MM.1S (cell line): Measurements from ENCODE around the gene PIH1D1.

Experiments used
- EZH2 ChIP-seq: fragments of 300-600 bp; sonication (generic); optimal IDR thresholded peaks from 2 replicates; pipeline ENCODE3; 2017; ENCODE audit warnings: low read depth, mild to moderate bottlenecking, antibody characterized with exemption, low read length, mixed read lengths
- TF ChIP-seq, protein P1 (sequence below): fragments of 300-600 bp; sonication (generic); IDR thresholded peaks from 2 replicates; pipeline ENCODE4 v1.5.1; 2016; ENCODE audit warnings: antibody characterized with exemption, low read length, mixed read lengths

DNA sequence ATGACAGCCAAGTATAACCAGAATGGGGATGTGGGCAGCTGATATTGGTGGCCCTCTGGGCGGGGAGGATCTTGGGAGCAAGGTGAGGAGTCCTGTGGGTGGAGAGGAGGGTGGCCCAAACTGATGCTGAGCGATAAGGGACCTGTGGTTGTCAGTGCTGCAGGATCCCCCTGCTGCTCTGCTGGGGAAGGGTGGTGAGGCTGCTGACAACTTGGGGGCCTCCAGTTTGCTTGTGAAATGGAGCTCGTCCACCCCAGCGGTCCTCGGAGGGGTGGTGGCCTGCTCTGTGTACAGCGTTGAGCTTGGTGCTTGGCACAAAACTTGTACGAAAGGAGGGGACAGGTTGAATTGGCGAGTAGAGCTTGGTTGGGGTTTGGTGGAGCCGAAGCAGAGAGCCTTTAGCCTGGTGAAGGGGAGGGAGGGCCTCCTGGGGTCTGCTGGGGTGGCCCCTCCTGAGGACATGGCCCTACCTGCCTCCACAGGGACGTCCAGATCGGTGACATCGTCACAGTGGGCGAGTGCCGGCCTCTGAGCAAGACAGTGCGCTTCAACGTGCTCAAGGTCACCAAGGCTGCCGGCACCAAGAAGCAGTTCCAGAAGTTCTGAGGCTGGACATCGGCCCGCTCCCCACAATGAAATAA, 47.5 kb upstream of the PIH1D1 start:
- TF ChIP-seq, protein P1, sequence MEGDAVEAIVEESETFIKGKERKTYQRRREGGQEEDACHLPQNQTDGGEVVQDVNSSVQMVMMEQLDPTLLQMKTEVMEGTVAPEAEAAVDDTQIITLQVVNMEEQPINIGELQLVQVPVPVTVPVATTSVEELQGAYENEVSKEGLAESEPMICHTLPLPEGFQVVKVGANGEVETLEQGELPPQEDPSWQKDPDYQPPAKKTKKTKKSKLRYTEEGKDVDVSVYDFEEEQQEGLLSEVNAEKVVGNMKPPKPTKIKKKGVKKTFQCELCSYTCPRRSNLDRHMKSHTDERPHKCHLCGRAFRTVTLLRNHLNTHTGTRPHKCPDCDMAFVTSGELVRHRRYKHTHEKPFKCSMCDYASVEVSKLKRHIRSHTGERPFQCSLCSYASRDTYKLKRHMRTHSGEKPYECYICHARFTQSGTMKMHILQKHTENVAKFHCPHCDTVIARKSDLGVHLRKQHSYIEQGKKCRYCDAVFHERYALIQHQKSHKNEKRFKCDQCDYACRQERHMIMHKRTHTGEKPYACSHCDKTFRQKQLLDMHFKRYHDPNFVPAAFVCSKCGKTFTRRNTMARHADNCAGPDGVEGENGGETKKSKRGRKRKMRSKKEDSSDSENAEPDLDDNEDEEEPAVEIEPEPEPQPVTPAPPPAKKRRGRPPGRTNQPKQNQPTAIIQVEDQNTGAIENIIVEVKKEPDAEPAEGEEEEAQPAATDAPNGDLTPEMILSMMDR = no peak
- TF ChIP-seq EZH2 = no peak
